HEK293 (cell line): Measurements from ENCODE around the gene PSMD3.

Experiments
- CTCF ChIA-PET: fragments of 350-600 bp; formaldehyde crosslinking; extraction: SDS; loops from one replicate; lab custom pipeline; 2021; ENCODE audit warnings: antibody characterized with exemption; lab: Yijun Ruan, JAX
- POLR2A ChIA-PET: fragments of 300-600 bp; formaldehyde crosslinking; extraction: SDS; loops from one replicate; lab custom pipeline; 2020; ENCODE audit warnings: antibody characterized with exemption, inconsistent platforms; lab: Yijun Ruan, JAX
- H3K27ac ChIP-seq: fragments of 200-500 bp; sonication (Bioruptor generic); 2 replicates; pipeline ENCODE4 v1.5.1; 2014; ENCODE audit warnings: low read depth, low read length, control low read depth, inconsistent platforms; ENCODE audit errors: extremely low read depth
- H3K36me3 ChIP-seq, 2 experiments: fragments of 200-500 bp in 1 of 2; sonication (Bioruptor generic) in 1 of 2; 1 replicate in 1 of 2; 2 replicates in 1 of 2; pipeline ENCODE4 v1.5.1; 2014 to 2017; ENCODE audit warnings: inconsistent platforms in 2 of 2, low read length in 2 of 2; ENCODE audit not compliant: control insufficient read depth in 2 of 2, insufficient read depth in 1 of 2
- H3K4me1 ChIP-seq: fragments of 200-500 bp; sonication (Bioruptor generic); 2 replicates; pipeline ENCODE4 v1.5.1; 2014; ENCODE audit warnings: mild to moderate bottlenecking, low read length, inconsistent platforms; ENCODE audit not compliant: control insufficient read depth, insufficient read depth
- H3K4me3 ChIP-seq: 2 replicates; pipeline ENCODE4 v1.5.1; 2011; ENCODE audit warnings: low read depth, mild to moderate bottlenecking, control low read depth, low read length, moderate library complexity
- H3K9me3 ChIP-seq: fragments of 200-500 bp; sonication (Bioruptor generic); 2 replicates; pipeline ENCODE4 v1.5.1; 2014; ENCODE audit warnings: low read depth, low read length, inconsistent platforms; ENCODE audit not compliant: control insufficient read depth, insufficient read depth
- MEIS1 ChIP-seq: sonication (generic); formaldehyde crosslinking; IDR thresholded peaks from 2 replicates; pipeline ENCODE4 v1.8.1; 2022; ENCODE audit warnings: missing genetic modification reagents, mild to moderate bottlenecking, borderline replicate concordance
- MYNN ChIP-seq: fragments of 450-650 bp; formaldehyde crosslinking; IDR thresholded peaks from 2 replicates; pipeline ENCODE4 v1.5.1; 2016; ENCODE audit warnings: missing biosample characterization, missing genetic modification characterization, borderline replicate concordance
- PRDM6 ChIP-seq: fragments of 450-650 bp; formaldehyde crosslinking; IDR thresholded peaks from 2 replicates; pipeline ENCODE4 v1.5.1; 2017; ENCODE audit warnings: missing biosample characterization, missing genetic modification characterization
- TCF7L2 ChIP-seq: IDR thresholded peaks from 2 replicates; pipeline ENCODE4 v1.6.1; 2011; ENCODE audit warnings: low read depth, mild to moderate bottlenecking, inconsistent platforms, low read length, moderate library complexity, borderline replicate concordance
- YY1 ChIP-seq: fragments of 450-650 bp; formaldehyde crosslinking; IDR thresholded peaks from 2 replicates; pipeline ENCODE4 v1.5.1; 2018; ENCODE audit warnings: missing biosample characterization, missing genetic modification characterization
- ZBTB48 ChIP-seq: fragments of 450-650 bp; formaldehyde crosslinking; IDR thresholded peaks from 2 replicates; pipeline ENCODE4 v1.5.1; 2016; ENCODE audit warnings: missing biosample characterization, missing genetic modification characterization
- ZFHX2 ChIP-seq: fragments of 450-650 bp; formaldehyde crosslinking; conservative IDR thresholded peaks from 2 replicates; pipeline ENCODE4 v1.5.1; 2016; ENCODE audit warnings: missing biosample characterization, missing genetic modification characterization
- ZFP69B ChIP-seq: fragments of 450-650 bp; formaldehyde crosslinking; IDR thresholded peaks from 2 replicates; pipeline ENCODE4 v1.5.1; 2016; ENCODE audit warnings: missing biosample characterization, missing genetic modification characterization
- ZNF239 ChIP-seq: fragments of 450-650 bp; formaldehyde crosslinking; IDR thresholded peaks from 2 replicates; pipeline ENCODE4 v1.5.1; 2016; ENCODE audit warnings: missing biosample characterization, missing genetic modification characterization
- ZNF341 ChIP-seq: fragments of 450-650 bp; formaldehyde crosslinking; IDR thresholded peaks from 2 replicates; pipeline ENCODE4; 2016; ENCODE audit warnings: low read depth, missing biosample characterization, missing genetic modification characterization
- ZNF354C ChIP-seq: fragments of 450-650 bp; formaldehyde crosslinking; IDR thresholded peaks from 2 replicates; pipeline ENCODE4 v1.5.1; 2016; ENCODE audit warnings: missing biosample characterization, missing genetic modification characterization, low read depth, borderline replicate concordance
- ZNF362 ChIP-seq: fragments of 450-650 bp; formaldehyde crosslinking; IDR thresholded peaks from 2 replicates; pipeline ENCODE4 v1.5.1; 2016; ENCODE audit warnings: missing biosample characterization, missing genetic modification characterization
- ZNF366 ChIP-seq: fragments of 450-650 bp; formaldehyde crosslinking; conservative IDR thresholded peaks from 2 replicates; pipeline ENCODE4 v1.5.1; 2016; ENCODE audit warnings: missing biosample characterization, missing genetic modification characterization
- ZNF391 ChIP-seq: fragments of 450-650 bp; formaldehyde crosslinking; IDR thresholded peaks from 2 replicates; pipeline ENCODE4 v1.5.1; 2016; ENCODE audit warnings: low read depth, missing biosample characterization, missing genetic modification characterization, borderline replicate concordance
- ZNF416 ChIP-seq: fragments of 450-650 bp; formaldehyde crosslinking; IDR thresholded peaks from 2 replicates; pipeline ENCODE4 v1.5.1; 2016; ENCODE audit warnings: missing biosample characterization, missing genetic modification characterization
- ZNF449 ChIP-seq: fragments of 450-650 bp; formaldehyde crosslinking; IDR thresholded peaks from 2 replicates; pipeline ENCODE4 v1.5.1; 2017; ENCODE audit warnings: missing biosample characterization, mild to moderate bottlenecking, missing genetic modification characterization, moderate library complexity
- ZNF473 ChIP-seq: fragments of 450-650 bp; formaldehyde crosslinking; IDR thresholded peaks from 2 replicates; pipeline ENCODE4 v1.5.1; 2017; ENCODE audit warnings: missing biosample characterization, missing genetic modification characterization
- ZNF529 ChIP-seq: fragments of 450-650 bp; formaldehyde crosslinking; IDR thresholded peaks from 2 replicates; pipeline ENCODE4 v1.5.1; 2017; ENCODE audit warnings: missing genetic modification characterization, missing biosample characterization; ENCODE audit not compliant: insufficient replicate concordance
- ZNF677 ChIP-seq: fragments of 450-650 bp; IDR thresholded peaks from 2 replicates; pipeline ENCODE4 v1.5.0; 2018; ENCODE audit warnings: missing biosample characterization, mild to moderate bottlenecking, missing genetic modification characterization, moderate library complexity
- ZSCAN16 ChIP-seq: fragments of 450-650 bp; formaldehyde crosslinking; IDR thresholded peaks from 2 replicates; pipeline ENCODE4 v1.5.1; 2016; ENCODE audit warnings: missing biosample characterization, missing genetic modification characterization
- TF ChIP-seq, protein P1 (sequence below): fragments of 450-650 bp; formaldehyde crosslinking; IDR thresholded peaks from 2 replicates; pipeline ENCODE4 v1.5.1; 2016; ENCODE audit warnings: missing biosample characterization, missing genetic modification characterization
- TF ChIP-seq, protein P2 (sequence below): fragments of 450-650 bp; formaldehyde crosslinking; optimal IDR thresholded peaks from 2 replicates; pipeline ENCODE3; 2016; ENCODE audit warnings: missing biosample characterization, mild to moderate bottlenecking, missing genetic modification characterization
- TF ChIP-seq, protein P3 (sequence below): fragments of 450-650 bp; formaldehyde crosslinking; IDR thresholded peaks from 2 replicates; pipeline ENCODE4 v1.5.1; 2016; ENCODE audit warnings: missing biosample characterization, missing genetic modification characterization, low read depth
- TF ChIP-seq, protein P4 (sequence below): fragments of 450-650 bp; formaldehyde crosslinking; conservative IDR thresholded peaks from 2 replicates; pipeline ENCODE4 v1.5.1; 2016; ENCODE audit warnings: low read depth, missing biosample characterization, missing genetic modification characterization

The PSMD3 gene

DNA sequence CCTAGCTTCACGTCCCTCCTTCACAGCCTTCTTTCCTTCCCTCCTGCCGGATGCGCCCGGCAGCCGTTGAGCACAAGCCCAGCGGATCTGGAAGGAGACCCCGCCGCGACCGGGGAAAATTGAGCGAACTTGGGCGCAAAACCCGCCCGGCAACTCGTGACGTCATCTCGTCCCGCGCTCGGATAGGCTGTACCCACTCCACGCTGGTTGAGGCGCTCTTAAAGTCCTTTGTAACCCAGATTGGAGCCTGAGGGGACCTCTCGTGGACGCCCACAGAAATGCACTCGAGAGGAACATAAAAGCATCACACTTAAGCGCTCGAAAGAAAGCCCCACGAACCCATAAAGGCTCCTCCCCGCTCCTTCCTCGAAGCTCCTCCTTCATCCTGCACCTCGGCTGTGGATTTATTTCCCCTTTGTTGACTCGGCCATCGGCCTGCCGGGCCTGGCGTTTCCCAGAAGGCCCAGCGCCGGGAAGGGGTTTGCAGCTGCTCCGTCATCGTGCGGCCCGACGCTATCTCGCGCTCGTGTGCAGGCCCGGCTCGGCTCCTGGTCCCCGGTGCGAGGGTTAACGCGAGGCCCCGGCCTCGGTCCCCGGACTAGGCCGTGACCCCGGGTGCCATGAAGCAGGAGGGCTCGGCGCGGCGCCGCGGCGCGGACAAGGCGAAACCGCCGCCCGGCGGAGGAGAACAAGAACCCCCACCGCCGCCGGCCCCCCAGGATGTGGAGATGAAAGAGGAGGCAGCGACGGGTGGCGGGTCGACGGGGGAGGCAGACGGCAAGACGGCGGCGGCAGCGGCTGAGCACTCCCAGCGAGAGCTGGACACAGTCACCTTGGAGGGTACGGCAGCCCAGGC is at the start of gene PSMD3:
PSMD3 (plus strand) TSS at position 457 of the 856 bp plus-strand sequence; CDS start at position 621, 164 bp downstream.
- H3K27ac ChIP-seq, result peak within 1 kb of the TSS; percentile 88
- H3K9me3 ChIP-seq, result no peaks in the 10 kb centered on the region
- peak within 1 kb of the TSS; percentile 99 for H3K4me3 ChIP-seq
- POLR2A ChIA-PET, result interaction anchor here (0.6 to 2.5 kb wide), 29 partner anchors 10 to 359 kb away, joined by 3 to 41 read pairs (median 5); partner anchors contain the start of genes ERBB2, GSDMB, LRRC3C and MED24
- H3K4me1 ChIP-seq, result no peaks in the 10 kb centered on the region; the same call in 1 of the 2 replicates
- peaks cover 14 to 21% of the 10 kb centered on the region in 2 experiments for H3K36me3 ChIP-seq
- CTCF ChIA-PET, result interaction anchor here (0.6 to 6.3 kb wide), 30 partner anchors 11 to 932 kb away, joined by 3 to 72 read pairs (median 3); no protein-coding TSS in a partner anchor
- no peak for TF ChIP-seq TCF7L2
- TF ChIP-seq ZNF449 (tag by site-specific recombination), result peak; percentile 93
- 0 out of 2 replicates have a peak, but pooled peaks have one; percentile 15 for TF ChIP-seq ZFHX2
- no peak for TF ChIP-seq ZNF473 (tag by site-specific recombination)
- peak; percentile 72; the same call in 1 of the 2 replicates for TF ChIP-seq ZSCAN16 (tag by site-specific recombination)
- peak; percentile 52; the same call in 1 of the 2 replicates for TF ChIP-seq ZNF366 (tag by site-specific recombination)
- peak; percentile 87; the same call in 1 of the 2 replicates for TF ChIP-seq ZNF391
- peak; percentile 94 for TF ChIP-seq ZBTB48 (tag by site-specific recombination)
- TF ChIP-seq ZNF362, result no peak
- TF ChIP-seq YY1 (tag by site-specific recombination), result peak; percentile 90
- TF ChIP-seq ZNF354C (tag by site-specific recombination), result no peak
- TF ChIP-seq ZNF239 (tag by site-specific recombination), result peak; percentile 74; the same call in 1 of the 2 replicates
- TF ChIP-seq PRDM6 (tag by site-specific recombination), result no peak
- TF ChIP-seq, protein P1, sequence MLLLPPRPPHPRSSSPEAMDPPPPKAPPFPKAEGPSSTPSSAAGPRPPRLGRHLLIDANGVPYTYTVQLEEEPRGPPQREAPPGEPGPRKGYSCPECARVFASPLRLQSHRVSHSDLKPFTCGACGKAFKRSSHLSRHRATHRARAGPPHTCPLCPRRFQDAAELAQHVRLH (tag by site-specific recombination), result peak; percentile 88
- TF ChIP-seq, protein P2, sequence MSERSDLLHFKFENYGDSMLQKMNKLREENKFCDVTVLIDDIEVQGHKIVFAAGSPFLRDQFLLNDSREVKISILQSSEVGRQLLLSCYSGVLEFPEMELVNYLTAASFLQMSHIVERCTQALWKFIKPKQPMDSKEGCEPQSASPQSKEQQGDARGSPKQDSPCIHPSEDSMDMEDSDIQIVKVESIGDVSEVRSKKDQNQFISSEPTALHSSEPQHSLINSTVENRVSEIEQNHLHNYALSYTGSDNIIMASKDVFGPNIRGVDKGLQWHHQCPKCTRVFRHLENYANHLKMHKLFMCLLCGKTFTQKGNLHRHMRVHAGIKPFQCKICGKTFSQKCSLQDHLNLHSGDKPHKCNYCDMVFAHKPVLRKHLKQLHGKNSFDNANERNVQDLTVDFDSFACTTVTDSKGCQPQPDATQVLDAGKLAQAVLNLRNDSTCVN (tag by site-specific recombination), result peak; percentile 71
- TF ChIP-seq, protein P3, sequence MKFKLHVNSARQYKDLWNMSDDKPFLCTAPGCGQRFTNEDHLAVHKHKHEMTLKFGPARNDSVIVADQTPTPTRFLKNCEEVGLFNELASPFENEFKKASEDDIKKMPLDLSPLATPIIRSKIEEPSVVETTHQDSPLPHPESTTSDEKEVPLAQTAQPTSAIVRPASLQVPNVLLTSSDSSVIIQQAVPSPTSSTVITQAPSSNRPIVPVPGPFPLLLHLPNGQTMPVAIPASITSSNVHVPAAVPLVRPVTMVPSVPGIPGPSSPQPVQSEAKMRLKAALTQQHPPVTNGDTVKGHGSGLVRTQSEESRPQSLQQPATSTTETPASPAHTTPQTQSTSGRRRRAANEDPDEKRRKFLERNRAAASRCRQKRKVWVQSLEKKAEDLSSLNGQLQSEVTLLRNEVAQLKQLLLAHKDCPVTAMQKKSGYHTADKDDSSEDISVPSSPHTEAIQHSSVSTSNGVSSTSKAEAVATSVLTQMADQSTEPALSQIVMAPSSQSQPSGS (tag by site-specific recombination), result peak; percentile 100
- TF ChIP-seq ZFP69B (tag by site-specific recombination), result peak; percentile 57; the same call in 1 of the 2 replicates
- TF ChIP-seq ZNF529 (tag by site-specific recombination), result no peak
- 0 out of 2 replicates have a peak, but pooled peaks have one; percentile 42 for TF ChIP-seq MEIS1
- TF ChIP-seq, protein P4, sequence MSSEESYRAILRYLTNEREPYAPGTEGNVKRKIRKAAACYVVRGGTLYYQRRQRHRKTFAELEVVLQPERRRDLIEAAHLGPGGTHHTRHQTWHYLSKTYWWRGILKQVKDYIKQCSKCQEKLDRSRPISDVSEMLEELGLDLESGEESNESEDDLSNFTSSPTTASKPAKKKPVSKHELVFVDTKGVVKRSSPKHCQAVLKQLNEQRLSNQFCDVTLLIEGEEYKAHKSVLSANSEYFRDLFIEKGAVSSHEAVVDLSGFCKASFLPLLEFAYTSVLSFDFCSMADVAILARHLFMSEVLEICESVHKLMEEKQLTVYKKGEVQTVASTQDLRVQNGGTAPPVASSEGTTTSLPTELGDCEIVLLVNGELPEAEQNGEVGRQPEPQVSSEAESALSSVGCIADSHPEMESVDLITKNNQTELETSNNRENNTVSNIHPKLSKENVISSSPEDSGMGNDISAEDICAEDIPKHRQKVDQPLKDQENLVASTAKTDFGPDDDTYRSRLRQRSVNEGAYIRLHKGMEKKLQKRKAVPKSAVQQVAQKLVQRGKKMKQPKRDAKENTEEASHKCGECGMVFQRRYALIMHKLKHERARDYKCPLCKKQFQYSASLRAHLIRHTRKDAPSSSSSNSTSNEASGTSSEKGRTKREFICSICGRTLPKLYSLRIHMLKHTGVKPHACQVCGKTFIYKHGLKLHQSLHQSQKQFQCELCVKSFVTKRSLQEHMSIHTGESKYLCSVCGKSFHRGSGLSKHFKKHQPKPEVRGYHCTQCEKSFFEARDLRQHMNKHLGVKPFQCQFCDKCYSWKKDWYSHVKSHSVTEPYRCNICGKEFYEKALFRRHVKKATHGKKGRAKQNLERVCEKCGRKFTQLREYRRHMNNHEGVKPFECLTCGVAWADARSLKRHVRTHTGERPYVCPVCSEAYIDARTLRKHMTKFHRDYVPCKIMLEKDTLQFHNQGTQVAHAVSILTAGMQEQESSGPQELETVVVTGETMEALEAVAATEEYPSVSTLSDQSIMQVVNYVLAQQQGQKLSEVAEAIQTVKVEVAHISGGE (tag by site-specific recombination), result peak; percentile 94
- TF ChIP-seq MYNN, result 0 out of 2 replicates have a peak, but pooled peaks have one; percentile 64
- TF ChIP-seq ZNF341 (tag by site-specific recombination), result peak; percentile 51; the same call in 1 of the 2 replicates
- no peak; the same call in 1 of the 2 replicates for TF ChIP-seq ZNF677 (tag by site-specific recombination)
- TF ChIP-seq ZNF416 (tag by site-specific recombination), result no peak
